ENCODE results near the gene KRTAP3-3. TPM values are rescaled to one million over a fixed set of nuclear protein-coding genes. Genes with fewer than 3 reads are reported as not detected.
A peak's percentile ranks its signal among the peaks of the same experiment; 100 is the strongest.

The KRTAP3-3 gene
- total RNA-seq, 1 donor from 2014 or later, result not detected

GRCh38 chr17:41018541-41018940 is 24.6 kb upstream of the KRTAP3-3 start:
- Histone ChIP-seq H3K4me3 (no peak overlapping the region), H3K27ac (no peak overlapping the region), H3K27me3 (no peaks in the 10 kb centered on the region), H3K36me3 (no peaks in the 10 kb centered on the region), H3K9me3 (no peaks in the 10 kb centered on the region), H3K4me1 (peaks cover 4% of the 10 kb centered on the region)
- no peak for DNase-seq (ENCODE audit: extremely low spot score in 2 of 2)
- TF ChIP-seq POLR2A (IDR thresholded peaks at IDR 0.05) (no peak), POLR2AphosphoS5 (IDR thresholded peaks at IDR 0.05; ENCODE audit: insufficient read depth in 1 of 2, low read depth in 1 of 2) (no peak)
- TF ChIP-seq, protein P1, sequence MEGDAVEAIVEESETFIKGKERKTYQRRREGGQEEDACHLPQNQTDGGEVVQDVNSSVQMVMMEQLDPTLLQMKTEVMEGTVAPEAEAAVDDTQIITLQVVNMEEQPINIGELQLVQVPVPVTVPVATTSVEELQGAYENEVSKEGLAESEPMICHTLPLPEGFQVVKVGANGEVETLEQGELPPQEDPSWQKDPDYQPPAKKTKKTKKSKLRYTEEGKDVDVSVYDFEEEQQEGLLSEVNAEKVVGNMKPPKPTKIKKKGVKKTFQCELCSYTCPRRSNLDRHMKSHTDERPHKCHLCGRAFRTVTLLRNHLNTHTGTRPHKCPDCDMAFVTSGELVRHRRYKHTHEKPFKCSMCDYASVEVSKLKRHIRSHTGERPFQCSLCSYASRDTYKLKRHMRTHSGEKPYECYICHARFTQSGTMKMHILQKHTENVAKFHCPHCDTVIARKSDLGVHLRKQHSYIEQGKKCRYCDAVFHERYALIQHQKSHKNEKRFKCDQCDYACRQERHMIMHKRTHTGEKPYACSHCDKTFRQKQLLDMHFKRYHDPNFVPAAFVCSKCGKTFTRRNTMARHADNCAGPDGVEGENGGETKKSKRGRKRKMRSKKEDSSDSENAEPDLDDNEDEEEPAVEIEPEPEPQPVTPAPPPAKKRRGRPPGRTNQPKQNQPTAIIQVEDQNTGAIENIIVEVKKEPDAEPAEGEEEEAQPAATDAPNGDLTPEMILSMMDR (IDR thresholded peaks at IDR 0.05), result no peak
- intact Hi-C loops (cut with DNase I), result no loop called here

DNA sequence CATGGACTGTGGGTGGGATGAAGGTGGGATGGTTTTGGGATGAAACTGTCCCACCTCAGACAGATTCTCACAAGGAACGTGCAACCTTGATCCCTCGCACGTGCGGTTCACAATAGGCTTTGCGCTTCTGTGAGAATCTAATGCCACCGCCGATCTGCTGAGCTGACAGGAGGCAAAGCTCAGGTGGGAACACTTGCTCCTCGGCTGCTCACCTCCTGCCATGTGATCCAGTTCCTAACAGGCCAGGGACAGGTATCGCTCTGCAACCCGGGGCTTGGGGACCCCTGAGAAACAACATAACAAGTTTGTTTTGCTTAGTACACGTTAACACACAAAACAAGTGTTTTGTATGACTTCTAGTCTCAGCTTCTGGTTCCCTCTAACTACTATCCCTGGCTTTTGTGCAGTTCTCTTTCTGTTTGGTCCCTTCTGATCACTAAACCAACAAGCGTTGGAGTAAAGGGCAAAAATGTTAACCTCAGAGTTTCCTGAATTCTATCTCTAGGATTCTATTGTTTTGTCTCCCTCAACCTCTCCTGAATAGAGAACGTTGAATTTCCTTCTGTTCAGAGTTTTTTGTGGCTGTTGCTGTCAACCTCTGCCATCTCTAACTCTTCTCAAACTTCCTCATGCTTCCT is 22.7 kb upstream of the KRTAP3-3 start:
- Histone ChIP-seq H3K27me3 (no peaks in the 10 kb centered on the region), H3K36me3 (no peaks in the 10 kb centered on the region), H3K4me3 (no peak overlapping the region), H3K9me3 (no peaks in the 10 kb centered on the region), H3K4me1 (peaks cover 7% of the 10 kb centered on the region), H3K27ac (no peak overlapping the region)
- intact Hi-C loops (cut with DNase I), result no loop called here
- no peak for TF ChIP-seq POLR2A (IDR thresholded peaks at IDR 0.05)
- TF ChIP-seq, protein P1 (IDR thresholded peaks at IDR 0.05), result no peak
- TF ChIP-seq POLR2AphosphoS5 (IDR thresholded peaks at IDR 0.05; ENCODE audit: insufficient read depth in 1 of 2, low read depth in 1 of 2), result no peak
- no peak for DNase-seq (ENCODE audit: extremely low spot score in 2 of 2)

GRCh38 chr17:41015454-41015853 is 21.5 kb upstream of the KRTAP3-3 start:
- no peaks in the 10 kb centered on the region for H3K9me3 ChIP-seq
- no peaks in the 10 kb centered on the region for H3K27me3 ChIP-seq
- no peaks in the 10 kb centered on the region for H3K36me3 ChIP-seq
- no peak for DNase-seq (ENCODE audit: extremely low spot score in 2 of 2)
- TF ChIP-seq, protein P1 (IDR thresholded peaks at IDR 0.05), result no peak
- TF ChIP-seq POLR2AphosphoS5 (IDR thresholded peaks at IDR 0.05; ENCODE audit: insufficient read depth in 1 of 2, low read depth in 1 of 2), result no peak
- peaks cover 7% of the 10 kb centered on the region for H3K4me1 ChIP-seq
- no peak overlapping the region for H3K27ac ChIP-seq
- no peak overlapping the region for H3K4me3 ChIP-seq
- intact Hi-C loops (cut with DNase I), result no loop called here

DNA sequence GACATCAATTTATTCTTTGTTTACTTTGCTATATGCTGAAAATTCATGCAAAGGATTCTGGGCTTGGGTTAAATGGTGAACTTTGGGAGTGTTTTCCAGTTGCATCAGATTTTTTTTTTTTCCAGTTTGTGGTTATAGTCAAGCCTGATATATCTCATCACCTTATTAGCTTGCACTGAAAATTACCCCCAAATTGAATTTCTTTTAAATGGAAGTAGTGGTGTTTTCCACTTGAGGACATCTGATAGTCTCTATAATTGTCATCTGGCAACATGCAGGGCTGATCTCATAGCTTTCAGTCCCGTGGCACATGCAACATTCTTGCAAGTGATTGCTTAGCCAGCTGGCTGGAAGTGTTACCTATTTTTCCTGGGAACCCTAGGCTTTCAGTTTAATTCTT is 19.6 kb upstream of the KRTAP3-3 start:
- no peaks in the 10 kb centered on the region for H3K9me3 ChIP-seq
- no peak for TF ChIP-seq POLR2A (IDR thresholded peaks at IDR 0.05)
- TF ChIP-seq, protein P1 (IDR thresholded peaks at IDR 0.05), result no peak
- no peak for TF ChIP-seq POLR2AphosphoS5 (IDR thresholded peaks at IDR 0.05; ENCODE audit: insufficient read depth in 1 of 2, low read depth in 1 of 2)
- H3K4me1 ChIP-seq, result peaks cover 7% of the 10 kb centered on the region
- no peaks in the 10 kb centered on the region for H3K27me3 ChIP-seq
- DNase-seq (ENCODE audit: extremely low spot score in 2 of 2), result no peak
- no peaks in the 10 kb centered on the region for H3K36me3 ChIP-seq
- peak overlapping the region; percentile 73 for H3K27ac ChIP-seq
- intact Hi-C loops (cut with DNase I), result no loop called here
- H3K4me3 ChIP-seq, result no peak overlapping the region

DNA sequence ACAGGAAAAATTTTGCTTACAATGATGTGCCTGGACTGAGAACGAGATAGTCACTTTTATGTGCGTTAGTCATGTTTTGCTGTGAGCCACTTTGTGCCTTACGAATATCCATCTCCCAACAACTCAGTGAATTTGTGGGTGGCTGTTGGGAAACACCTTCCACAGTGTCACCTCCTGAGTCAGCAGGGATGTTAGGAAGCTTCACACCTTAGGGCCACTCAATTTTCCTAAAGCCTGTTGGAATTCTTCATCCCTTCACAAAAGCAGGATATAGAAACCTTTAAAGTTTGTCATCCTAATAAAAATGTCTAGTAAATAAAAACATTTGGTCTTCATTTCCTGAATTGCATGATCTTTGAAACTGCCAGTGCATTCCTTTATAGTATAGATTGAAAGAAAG is 19.2 kb upstream of the KRTAP3-3 start:
- Histone ChIP-seq H3K27me3 (no peaks in the 10 kb centered on the region), H3K4me1 (peaks cover 7% of the 10 kb centered on the region), H3K4me3 (no peak overlapping the region), H3K27ac (peak overlapping the region; percentile 73), H3K36me3 (no peaks in the 10 kb centered on the region), H3K9me3 (no peaks in the 10 kb centered on the region)
- TF ChIP-seq POLR2A (IDR thresholded peaks at IDR 0.05), result no peak
- DNase-seq (ENCODE audit: extremely low spot score in 2 of 2), result no peak
- intact Hi-C loops (cut with DNase I), result no loop called here
